ENCODE measurements around the gene ABCC11.

DNA sequence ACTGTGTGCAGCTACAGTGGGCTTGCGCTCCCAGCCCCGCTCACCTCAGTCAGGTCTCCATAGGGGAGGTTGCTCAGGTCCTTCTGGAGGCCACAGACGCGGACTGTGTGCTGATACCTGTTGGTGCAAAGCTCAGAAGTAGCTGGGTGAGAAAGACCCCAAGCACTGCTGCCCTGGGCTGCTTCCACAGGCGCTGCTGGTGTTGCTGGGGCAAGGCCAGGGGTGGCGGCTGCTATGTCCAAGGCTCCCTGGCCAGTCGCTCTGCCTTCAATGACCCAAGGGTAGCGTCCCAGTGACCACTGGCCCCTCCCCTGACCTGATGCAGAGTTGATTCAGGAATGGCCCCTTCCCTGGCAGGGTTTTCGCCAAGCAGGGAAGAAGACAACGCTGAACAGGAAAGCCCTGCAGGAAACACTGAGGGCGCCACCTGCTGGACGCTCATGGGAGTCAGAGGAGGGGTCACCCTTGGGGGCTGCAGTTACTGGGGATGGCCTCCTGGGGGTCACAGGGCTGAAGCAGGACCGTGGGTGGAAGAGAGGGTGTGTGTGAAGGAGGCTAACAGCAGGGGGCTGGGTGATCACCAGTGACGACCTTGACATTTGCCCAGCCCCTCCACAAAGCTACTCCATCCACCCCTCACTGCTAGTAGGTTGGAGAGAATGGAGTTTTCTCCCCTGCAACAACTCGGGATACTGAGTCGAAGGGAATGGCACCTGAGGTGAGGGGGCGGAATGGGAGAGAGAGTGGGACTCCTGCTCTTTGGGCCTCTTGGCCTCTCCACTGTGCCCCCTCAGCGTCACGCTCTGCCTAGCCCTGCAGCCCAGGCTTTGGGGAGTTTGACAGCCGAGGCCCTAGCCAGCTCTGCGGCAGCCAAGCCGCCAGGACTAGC is 129.9 kb downstream of the ABCC11 start:
- no peak for TF ChIP-seq EZH2 (IDR thresholded peaks at IDR 0.05; ENCODE audit: insufficient read depth, poor library complexity, severe bottlenecking)
- TF ChIP-seq EZH2phosphoT487 (IDR thresholded peaks at IDR 0.05; ENCODE audit: insufficient read depth, low read depth): no peak
